Measurements from ENCODE around the gene DLL1. TPM values are rescaled to one million over a fixed set of nuclear protein-coding genes. Genes with fewer than 3 reads are reported as not detected.
A peak's percentile ranks its signal among the peaks of the same experiment; 100 is the strongest.

DLL1 gene
- total and polyA plus RNA-seq, 9 of the 15 experiments (the other 6 are each of a cell fraction or from before 2014, with no cell fraction given): not detected

DNA sequence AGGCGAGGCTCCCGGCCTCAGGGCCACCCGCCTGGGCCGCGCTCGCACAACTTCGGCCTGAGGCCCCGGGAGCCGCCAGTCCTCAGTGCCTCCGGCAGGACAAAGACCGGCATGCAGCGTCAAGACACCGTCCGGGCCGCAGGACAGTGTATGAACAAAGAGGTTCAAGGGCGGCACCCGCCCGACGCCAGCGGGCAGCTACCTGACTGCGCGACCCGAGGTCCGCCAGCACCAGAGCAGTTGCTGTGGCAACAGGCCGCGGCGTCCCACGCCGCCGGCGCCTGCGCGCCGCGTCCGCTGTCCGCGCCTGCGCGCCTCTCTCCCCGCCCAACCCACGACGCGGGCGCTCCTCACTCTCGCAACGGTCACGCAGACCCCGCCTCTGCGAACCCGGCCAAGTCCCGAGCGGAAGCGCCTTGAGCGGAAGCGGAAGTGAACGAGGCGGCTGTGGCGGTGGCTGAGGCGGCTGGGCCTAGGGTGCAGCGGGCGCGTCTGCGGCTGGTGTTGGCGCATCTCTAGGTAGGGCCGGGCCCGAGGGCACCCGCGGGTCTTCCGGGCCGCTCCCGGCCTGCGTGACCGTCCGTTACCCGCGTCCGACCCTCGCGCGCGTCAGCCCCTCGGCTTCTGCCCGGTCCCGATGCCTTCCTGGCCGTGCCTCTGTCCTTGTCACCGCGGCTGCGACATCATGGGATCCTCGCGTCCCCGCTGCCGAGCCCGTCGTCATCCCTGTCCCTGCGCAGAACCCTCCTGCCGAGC, 15.6 kb upstream of the DLL1 start, which contains the start of gene FAM120B (continued):
- TF ChIP-seq, protein P1, sequence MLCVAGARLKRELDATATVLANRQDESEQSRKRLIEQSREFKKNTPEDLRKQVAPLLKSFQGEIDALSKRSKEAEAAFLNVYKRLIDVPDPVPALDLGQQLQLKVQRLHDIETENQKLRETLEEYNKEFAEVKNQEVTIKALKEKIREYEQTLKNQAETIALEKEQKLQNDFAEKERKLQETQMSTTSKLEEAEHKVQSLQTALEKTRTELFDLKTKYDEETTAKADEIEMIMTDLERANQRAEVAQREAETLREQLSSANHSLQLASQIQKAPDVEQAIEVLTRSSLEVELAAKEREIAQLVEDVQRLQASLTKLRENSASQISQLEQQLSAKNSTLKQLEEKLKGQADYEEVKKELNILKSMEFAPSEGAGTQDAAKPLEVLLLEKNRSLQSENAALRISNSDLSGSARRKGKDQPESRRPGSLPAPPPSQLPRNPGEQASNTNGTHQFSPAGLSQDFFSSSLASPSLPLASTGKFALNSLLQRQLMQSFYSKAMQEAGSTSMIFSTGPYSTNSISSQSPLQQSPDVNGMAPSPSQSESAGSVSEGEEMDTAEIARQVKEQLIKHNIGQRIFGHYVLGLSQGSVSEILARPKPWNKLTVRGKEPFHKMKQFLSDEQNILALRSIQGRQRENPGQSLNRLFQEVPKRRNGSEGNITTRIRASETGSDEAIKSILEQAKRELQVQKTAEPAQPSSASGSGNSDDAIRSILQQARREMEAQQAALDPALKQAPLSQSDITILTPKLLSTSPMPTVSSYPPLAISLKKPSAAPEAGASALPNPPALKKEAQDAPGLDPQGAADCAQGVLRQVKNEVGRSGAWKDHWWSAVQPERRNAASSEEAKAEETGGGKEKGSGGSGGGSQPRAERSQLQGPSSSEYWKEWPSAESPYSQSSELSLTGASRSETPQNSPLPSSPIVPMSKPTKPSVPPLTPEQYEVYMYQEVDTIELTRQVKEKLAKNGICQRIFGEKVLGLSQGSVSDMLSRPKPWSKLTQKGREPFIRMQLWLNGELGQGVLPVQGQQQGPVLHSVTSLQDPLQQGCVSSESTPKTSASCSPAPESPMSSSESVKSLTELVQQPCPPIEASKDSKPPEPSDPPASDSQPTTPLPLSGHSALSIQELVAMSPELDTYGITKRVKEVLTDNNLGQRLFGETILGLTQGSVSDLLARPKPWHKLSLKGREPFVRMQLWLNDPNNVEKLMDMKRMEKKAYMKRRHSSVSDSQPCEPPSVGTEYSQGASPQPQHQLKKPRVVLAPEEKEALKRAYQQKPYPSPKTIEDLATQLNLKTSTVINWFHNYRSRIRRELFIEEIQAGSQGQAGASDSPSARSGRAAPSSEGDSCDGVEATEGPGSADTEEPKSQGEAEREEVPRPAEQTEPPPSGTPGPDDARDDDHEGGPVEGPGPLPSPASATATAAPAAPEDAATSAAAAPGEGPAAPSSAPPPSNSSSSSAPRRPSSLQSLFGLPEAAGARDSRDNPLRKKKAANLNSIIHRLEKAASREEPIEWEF (CRISPR knock-in tag; IDR thresholded peaks at IDR 0.05): no peak
- TF ChIP-seq ZBTB8A (IDR thresholded peaks at IDR 0.05; ENCODE audit: partially characterized antibody) (no peak), KAT2B (IDR thresholded peaks at IDR 0.05; ENCODE audit: low read depth, low read length) (no peak), SLC30A9 (CRISPR knock-in tag; IDR thresholded peaks at IDR 0.05) (no peak), FOXK2 (conservative IDR thresholded peaks at IDR 0.05 in 1 of 2, IDR thresholded peaks at IDR 0.05 in 1 of 2; ENCODE audit: low read depth in 2 of 2) (peak in 1 of 2 experiments; percentile 64; a peak in 3 of 4 replicates), CHCHD3 (CRISPR knock-in tag; IDR thresholded peaks at IDR 0.05) (no peak), TAL1 (IDR thresholded peaks at IDR 0.05) (no peak), ZNF436 (CRISPR knock-in tag; IDR thresholded peaks at IDR 0.05) (no peak), TEAD1 (CRISPR knock-in tag; IDR thresholded peaks at IDR 0.05) (peak in 1 of 2 experiments; percentile 51; a peak in 1 of 4 replicates), SOX6 (IDR thresholded peaks at IDR 0.05) (peak; percentile 35; the same call in 1 of the 2 replicates), SRSF1 (IDR thresholded peaks at IDR 0.05; ENCODE audit: low read depth, low read length) (no peak), NR2C2 (CRISPR knock-in tag; IDR thresholded peaks at IDR 0.05) (peak; percentile 92), NR2C2 (tag; IDR thresholded peaks at IDR 0.05) (peak; percentile 97), MAZ (CRISPR knock-in tag; conservative IDR thresholded peaks at IDR 0.05 in 1 of 2, IDR thresholded peaks at IDR 0.05 in 1 of 2) (peak; percentile 67 to 79)
- TF ChIP-seq, protein P2, sequence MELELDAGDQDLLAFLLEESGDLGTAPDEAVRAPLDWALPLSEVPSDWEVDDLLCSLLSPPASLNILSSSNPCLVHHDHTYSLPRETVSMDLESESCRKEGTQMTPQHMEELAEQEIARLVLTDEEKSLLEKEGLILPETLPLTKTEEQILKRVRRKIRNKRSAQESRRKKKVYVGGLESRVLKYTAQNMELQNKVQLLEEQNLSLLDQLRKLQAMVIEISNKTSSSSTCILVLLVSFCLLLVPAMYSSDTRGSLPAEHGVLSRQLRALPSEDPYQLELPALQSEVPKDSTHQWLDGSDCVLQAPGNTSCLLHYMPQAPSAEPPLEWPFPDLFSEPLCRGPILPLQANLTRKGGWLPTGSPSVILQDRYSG (tag; conservative IDR thresholded peaks at IDR 0.05; ENCODE audit: low read depth): no peak
- TF ChIP-seq, protein P3, sequence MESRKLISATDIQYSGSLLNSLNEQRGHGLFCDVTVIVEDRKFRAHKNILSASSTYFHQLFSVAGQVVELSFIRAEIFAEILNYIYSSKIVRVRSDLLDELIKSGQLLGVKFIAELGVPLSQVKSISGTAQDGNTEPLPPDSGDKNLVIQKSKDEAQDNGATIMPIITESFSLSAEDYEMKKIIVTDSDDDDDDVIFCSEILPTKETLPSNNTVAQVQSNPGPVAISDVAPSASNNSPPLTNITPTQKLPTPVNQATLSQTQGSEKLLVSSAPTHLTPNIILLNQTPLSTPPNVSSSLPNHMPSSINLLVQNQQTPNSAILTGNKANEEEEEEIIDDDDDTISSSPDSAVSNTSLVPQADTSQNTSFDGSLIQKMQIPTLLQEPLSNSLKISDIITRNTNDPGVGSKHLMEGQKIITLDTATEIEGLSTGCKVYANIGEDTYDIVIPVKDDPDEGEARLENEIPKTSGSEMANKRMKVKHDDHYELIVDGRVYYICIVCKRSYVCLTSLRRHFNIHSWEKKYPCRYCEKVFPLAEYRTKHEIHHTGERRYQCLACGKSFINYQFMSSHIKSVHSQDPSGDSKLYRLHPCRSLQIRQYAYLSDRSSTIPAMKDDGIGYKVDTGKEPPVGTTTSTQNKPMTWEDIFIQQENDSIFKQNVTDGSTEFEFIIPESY (CRISPR knock-in tag; IDR thresholded peaks at IDR 0.05): peak; percentile 48; the same call in 1 of the 2 replicates
